ENCODE results near the gene BRK1.
"Not testable (repeated sequence)": the region's sequence is repeated elsewhere in the genome, so short reads cannot be mapped to it uniquely, and the experiment has no call there.

DNA sequence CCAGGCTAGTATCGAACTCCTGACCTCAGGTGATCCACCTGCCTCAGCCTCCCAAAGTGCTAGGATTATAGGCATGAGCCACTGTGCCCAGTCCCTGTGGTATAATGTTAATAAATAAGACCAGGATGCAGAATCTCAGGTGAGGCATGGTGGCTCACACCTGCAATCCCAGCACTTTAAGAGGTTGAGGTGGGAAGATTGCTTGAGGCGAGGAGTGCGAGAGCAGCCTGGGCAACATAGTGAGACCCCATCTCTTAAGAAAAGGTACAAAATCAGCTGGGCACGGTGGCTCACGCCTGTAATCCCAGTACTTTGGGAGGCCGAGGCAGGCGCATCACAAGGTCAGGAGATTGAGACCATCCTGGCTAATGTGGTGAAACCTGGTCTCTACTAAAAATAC lies 59.9 kb downstream of the BRK1 start:
- TF ChIP-seq, protein P1, sequence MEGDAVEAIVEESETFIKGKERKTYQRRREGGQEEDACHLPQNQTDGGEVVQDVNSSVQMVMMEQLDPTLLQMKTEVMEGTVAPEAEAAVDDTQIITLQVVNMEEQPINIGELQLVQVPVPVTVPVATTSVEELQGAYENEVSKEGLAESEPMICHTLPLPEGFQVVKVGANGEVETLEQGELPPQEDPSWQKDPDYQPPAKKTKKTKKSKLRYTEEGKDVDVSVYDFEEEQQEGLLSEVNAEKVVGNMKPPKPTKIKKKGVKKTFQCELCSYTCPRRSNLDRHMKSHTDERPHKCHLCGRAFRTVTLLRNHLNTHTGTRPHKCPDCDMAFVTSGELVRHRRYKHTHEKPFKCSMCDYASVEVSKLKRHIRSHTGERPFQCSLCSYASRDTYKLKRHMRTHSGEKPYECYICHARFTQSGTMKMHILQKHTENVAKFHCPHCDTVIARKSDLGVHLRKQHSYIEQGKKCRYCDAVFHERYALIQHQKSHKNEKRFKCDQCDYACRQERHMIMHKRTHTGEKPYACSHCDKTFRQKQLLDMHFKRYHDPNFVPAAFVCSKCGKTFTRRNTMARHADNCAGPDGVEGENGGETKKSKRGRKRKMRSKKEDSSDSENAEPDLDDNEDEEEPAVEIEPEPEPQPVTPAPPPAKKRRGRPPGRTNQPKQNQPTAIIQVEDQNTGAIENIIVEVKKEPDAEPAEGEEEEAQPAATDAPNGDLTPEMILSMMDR (IDR thresholded peaks at IDR 0.05), result not testable (repeated sequence)
- TF ChIP-seq POLR2AphosphoS5, POLR2A (IDR thresholded peaks at IDR 0.05): not testable (repeated sequence)
